ENCODE measurements around the gene UBA3.

The UBA3 gene

DNA sequence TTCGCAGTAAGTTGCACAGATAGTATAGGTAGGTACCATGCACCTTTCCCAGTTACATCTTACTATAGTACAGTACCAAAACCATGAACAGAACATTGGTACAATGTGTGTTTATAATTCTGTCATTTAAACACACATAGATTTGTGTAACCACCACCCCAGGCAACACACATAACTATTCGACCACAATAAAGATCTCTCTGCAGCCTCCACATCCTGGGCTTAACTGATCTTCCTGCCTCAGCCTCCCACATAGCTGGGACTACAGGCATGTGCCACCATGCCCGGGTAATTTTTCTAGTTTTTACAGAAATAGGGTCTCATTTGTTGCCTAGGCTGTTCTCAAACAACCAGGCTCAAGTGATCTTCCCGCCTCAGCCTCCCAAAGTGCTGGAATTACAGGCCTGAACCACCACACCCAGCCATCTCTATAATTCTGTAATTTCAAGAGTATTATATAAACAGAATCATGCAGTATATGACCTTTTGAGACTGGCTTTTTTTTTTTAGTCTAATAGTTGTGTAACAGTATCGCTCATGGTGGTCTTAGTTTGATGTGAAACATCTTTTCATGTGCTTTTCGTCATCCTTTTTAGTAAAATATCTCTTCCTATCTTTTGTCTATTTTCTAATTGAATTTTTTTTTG lies 14.7 kb downstream of the UBA3 start:
- DNase-seq, result no peak

DNA sequence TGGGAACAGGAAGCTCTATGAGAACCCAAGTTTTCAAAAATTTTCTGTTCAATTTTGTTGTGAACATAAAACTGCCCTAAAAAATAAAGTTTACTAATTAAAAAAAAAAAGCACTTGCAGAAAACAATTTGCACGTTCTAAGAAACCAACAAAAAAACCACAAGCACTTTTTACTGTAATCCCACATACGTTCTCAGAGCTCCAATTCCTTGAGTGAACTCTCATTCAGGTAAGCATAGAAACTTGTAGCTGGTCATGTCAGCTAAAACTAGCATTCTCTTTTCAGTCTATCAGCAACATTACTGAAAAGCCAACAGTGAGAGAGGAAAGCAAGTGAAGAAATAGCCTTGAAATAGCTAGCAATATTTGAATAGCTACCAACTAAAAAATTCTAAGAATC lies 16.5 kb downstream of the UBA3 start:
- no peak for DNase-seq

DNA sequence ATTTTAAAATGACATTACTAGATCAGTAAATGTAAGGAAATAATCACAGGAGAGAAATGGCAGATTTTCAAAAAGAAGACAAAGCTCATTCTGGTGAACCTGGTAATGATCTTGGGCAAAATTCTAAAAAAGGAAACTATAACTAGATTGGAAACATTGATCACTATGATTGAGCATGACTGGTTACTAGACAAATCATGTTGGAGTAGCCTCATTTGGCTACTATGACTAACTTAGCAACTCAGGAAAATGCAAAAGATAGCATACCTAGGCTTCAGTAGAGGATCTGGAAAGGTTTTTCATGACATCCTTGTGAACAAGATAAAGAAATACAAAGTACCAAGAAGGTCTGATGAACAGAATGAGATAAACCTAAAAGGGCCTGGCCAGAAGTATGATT lies 20.5 kb downstream of the UBA3 start:
- DNase-seq, result no peak

DNA sequence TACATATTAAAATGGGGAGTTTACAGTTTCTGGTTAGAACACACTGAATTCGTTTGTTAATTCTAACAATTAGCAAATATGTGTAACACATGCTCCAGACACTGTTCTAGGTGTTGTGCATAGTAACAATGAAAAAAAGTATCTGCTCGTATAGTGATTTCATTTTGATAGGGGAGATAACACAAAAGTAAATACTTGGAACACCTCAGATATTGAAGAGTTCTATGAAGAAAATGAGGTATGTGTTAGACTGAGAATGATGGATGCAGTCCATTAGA lies 21.3 kb downstream of the UBA3 start:
- DNase-seq, result no peak

DNA sequence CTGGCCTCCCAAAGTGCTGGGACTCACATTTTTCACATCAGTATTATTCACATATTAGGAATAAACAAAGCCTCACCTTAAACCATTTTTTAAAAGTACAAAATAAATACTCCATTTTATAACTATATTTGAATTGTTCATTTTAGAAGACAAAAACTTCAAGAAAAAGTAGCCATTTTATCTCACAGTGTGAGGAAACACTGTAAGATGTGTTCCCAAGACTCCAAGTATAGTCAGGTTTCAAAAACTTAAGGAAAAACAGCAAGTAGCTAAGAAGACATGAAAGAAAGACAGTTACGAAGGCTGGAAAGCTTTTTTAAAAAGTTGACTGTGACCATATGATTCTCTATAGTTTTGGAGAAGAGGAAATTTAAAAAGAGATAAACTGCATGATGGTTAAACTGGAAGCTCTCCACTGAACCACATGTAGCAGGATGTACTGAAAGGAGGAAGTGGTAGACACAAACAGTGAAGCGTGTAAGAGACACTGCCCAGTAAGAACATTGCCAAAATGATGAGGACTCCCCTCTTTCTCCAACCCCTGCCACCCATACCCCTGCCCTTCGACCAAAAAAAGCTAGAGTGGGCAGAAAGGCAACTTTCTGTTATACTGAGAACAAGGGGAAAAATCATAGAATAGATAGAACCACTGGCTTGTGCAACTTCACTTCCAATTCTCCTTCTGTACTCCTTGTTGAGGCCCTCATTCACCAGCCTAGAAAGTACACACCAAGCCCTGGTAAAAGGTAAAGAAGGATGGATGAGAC lies 21.8 kb downstream of the UBA3 start:
- DNase-seq, result no peak

DNA sequence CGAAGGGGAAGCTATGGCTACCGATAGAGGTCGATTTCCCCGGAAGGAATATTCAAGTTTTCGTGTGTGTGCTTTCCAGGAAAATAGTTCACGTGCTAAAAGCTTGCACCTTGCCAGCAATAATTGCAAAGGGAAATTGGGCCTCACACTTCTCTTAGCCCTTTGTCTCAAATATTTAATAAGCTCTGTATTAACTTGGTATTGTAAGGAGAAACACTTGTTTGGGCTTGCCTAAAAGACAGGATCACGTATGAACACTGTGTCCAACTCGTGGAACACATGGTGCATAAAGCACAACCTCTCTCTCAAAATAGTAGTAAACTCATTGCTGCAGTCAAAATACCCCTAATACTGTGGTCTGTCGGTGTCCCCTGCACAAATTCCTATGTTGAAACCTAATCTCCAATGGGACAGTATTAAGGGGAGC lies 27.7 kb downstream of the UBA3 start:
- no peak for DNase-seq

DNA sequence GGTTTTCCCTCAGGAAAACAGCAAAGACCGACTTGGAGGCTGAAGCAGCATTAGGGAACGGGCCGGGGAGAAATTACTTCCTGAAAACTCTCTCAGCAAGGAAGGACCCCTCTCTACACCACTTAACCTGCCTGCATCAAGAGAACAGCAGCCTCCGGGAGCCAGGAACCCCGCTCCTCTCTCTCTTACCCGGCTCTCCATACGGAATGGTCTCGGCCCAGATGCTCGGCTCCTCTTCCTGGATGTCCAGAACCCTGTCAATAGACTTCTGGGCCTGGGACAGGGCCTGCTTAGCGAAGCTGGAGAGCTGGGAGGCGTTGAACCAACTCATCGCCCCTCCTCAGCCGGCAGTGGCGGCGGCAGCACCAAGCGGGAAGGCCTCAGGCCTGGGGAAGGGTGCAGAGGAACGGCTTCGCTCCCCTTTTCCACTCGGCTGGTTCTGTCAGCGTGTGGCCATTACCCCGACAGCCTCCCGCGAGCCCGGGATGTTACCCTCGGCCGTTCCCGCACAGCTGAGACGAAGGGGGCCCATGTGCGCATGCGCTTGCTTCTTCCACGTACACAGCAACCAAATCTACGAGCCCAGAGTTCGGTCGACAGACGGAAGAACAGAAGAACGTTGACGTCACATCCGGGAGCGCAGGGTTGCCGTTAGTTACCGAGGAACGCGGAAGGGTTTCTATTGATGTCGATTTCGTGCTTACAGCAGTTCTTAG lies 28.3 kb downstream of the UBA3 start, which contains the start of gene TMF1:
Gene TMF1 (minus strand): TSS at position 578 of the 716 bp plus-strand sequence. CDS start 247 bp downstream, at position 331.
- no peak for DNase-seq

DNA sequence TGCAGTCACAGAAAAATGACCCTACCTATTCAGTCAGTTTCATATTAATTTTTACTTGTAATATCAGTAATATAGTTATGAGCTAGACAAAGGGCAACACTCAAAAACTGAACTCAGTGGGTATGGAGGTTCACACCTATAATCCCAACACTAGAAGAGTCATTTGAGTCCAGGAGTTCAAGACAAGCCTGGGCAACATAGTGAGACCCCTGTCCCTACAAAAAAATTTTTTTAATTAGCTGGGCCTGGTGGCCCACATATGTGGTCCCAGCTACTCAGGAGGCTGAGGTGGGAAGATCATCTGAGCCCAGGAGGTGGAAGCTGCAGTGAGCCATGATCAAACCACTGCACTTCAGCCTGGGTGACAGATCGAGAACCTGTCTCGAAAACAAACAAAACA lies 31.2 kb downstream of the UBA3 start:
- DNase-seq, result no peak

DNA sequence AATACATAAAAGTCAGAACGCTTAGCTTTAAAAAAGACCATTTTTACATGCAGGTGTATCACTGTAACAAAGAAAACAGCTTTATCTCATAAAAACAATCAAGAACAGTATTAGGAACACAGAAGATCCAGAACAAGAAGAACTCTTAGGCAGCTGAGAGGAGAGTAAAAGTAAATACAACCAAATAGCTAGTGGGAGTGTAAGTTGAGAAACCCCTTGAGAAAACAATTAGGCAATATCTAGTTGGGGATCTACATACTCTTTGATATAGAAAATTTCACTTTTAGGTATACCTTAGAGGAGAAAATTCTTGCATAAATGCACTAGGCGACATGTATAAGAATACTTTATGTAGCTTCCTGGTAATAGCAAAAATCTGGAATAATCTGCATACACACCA lies 35.6 kb downstream of the UBA3 start:
- no peak for DNase-seq

DNA sequence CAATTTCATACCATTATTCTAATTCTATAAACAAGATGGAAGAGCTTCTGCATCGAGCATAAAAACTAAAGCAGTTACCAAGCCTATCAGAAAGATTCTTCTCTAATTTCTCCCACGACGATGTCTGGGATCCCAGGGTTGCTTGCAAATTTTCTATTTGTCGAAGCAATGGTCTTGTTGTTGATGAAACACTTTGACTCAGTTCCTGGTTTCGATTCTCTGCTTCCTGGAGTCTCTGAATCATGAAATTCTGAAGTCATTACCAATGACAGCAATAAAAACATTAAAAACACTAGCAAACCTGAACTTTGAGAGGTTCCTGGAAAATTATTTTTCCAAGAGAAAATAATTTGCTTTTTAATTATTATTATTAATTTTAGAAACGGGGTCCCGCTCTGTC lies 46.7 kb downstream of the UBA3 start:
- no peak for DNase-seq

DNA sequence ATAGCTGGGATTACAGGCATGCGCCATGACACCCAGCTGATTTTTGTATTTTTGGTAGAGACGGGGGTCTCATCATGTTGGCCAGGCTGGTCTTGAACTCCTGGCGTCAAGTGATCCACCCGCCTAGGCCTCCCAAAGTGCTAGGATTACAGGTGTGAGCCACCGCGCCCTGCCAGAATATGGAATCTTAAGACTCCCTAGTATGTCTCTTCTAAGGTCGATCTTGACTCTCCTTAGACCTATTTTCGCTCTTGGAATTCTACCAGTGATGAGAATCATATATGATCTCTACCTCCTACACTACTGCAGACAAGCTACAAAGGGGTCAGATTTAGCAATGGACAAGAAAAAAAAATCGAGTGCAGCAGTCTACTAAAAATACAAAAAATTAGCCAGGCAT lies 47.4 kb downstream of the UBA3 start:
- DNase-seq, result no peak

DNA sequence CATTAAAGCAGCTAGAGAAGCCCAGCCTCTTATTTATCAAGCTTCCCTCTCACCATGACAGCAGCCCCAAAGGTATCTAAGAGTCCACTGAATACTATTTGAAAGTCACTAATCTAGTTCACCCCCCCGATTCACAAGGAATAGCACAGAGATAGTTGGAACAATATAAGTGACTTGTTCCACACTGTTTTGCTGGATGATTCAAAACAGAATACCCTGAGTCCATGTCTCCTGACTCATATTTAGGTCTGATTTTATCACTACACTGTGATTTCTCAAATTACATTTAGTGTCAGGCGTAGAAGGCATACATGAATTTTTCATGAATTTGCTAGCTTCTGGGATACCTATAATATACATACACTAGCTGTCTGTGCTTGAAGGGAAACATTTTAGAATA lies 48.0 kb downstream of the UBA3 start:
- no peak for DNase-seq

DNA sequence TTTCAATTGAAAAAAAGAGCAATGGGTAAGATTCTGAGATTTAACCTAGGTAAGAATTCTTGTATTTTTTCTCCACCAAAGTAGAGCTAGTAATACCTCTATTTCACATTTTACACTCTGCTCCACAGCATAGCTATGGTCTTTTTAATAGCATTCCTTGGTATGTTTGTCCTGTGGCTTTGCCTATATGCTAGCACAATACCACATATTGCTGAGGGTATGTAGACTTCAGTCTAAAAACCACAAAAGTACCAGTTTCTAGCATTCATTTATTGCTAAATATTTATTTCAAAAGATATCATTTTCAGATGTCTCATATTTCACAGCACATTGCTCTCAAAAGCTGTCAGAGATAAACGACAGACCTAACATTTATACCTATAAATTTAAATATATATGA lies 48.5 kb downstream of the UBA3 start:
- no peak for DNase-seq

DNA sequence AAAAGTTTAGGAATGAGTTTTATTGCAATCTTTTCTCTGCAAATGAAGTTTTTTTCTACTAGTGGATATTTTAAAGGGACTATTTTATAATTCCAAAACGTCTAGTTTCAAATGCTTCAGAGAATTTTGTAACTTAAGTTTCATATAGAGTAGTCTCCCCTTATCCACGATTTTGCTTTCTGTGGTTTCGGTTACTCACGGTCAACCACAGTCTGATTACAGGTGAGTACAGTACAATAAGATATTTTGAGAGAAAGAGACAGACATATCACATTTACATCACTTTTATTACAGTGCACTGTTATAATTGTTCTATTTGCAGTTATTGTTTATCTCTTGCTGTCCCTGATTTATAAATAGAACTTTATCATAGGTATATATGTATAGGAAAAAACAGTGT lies 59.3 kb downstream of the UBA3 start:
- no peak for DNase-seq

DNA sequence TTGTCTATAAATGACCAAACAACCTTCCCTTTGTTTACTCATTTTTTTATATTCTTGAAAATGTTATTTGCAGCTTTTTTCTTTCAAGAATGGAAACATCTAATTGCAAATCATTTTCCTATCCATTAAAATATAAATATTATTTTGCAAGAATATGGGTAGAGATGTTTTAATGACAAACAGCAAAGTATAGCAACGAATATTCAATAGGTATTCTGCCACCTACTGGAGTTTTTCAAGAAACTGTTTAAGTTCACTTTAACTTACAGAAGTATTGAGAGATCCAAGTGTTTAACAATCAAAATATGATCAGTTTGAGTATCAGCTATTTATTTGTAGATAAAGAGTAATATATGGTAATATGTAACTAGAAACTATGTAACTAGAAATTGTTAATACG lies 59.7 kb downstream of the UBA3 start:
- DNase-seq, result no peak

DNA sequence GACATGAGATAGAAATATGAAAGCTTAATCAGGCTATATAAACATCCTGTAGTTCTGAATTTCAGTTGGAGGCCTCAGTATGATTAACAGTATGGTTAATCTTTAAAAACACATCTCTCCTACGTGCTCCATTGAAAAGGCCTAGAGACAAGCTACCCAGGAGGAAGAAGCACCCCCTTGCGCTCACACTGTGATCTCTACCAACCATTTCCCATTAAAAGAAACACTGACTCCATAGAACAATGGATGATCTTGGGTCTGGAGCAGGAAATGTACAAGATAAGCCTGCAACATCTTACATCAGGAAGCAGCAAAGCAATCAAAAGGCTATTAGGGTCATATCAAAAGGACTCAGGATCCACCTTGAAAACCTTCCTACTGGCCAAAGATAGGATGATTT lies 63.3 kb downstream of the UBA3 start:
- no peak for DNase-seq

DNA sequence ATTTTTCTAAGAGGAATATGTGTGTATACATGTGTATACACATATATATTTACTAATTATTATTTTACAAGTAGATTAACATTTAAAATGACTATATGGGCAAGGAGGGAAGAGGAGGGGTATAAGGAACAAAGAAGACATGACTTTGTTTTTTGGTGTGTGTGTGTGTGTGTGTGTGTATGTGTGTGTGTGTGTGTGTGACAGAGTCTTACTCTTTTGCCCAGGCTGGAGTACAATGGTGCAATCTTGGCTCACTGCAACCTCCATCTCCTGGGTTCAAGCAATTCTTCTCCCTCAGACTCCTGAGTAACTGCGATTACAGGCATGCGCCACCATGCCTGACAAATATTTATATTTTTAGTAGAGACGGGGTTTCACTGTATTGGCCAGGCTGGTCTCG lies 64.1 kb downstream of the UBA3 start:
- no peak for DNase-seq

DNA sequence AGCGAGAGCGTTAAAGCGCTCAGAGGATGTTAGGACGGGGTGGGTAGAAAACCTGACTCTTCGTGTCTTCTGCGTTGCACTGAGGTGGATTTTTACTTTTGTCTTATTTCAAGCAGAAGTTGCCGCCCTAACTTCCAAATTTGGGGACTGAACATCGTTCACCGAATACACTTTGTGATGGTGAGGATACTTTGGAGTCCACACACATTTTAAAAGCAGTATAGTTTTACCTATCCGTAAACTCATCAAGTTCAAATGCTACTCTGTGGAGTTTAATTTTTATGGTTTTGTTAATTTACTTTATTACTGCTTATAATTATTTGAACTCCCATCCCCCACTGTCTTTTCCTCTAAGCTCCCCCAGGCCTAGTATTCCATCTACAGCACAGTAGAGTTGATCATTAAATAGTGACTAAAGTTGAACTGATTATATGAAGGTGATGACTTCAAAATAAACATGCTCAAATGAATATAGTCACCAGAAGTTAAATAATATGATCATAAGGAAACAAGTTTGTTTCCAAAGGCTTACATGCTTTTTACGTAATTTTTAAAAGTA lies 66.1 kb downstream of the UBA3 start:
- DNase-seq, result no peak

DNA sequence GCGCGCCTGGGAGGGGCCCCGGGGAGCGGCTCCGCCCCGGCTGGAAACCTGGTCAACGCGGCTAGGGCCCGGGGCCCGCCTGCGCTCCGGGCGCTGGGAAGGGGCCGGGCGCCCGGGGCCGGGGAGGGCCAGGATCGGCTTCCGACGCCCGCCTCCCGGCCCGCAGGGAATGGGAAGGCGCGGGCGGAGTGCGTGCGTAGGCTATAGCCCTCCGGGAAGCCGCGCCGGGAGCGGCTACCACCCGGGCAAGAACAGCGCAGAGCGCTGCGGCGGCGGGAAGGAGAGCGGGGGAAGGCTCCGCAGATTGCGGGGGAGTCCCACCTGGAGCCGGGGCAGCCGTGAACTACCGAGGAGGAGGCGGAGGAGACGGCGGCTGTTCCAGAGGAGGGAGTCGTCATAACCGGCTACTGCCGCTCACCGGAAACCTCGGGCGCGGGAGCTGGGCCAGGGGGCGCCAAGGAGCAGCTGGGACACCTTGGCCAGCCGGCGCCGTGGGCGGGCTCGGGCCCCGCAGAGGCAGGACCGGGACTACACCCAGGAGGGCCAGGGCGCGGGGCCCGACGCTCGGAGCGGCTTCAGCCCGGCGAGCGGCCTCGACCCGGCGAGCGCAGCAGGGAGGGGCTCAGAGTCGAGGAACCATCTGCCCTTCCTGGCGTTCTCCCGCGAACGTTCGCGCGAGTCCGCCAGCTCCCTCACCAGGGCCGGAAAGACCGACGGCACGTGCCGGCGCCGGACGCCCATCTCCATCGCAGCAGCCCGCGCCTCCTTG lies 66.7 kb downstream of the UBA3 start, which contains the start of gene EOGT:
Gene EOGT (minus strand): TSS at position 432 of the 769 bp plus-strand sequence. CDS start 3,838 bp downstream, outside the sequence.
- peak; percentile 25 for DNase-seq

DNA sequence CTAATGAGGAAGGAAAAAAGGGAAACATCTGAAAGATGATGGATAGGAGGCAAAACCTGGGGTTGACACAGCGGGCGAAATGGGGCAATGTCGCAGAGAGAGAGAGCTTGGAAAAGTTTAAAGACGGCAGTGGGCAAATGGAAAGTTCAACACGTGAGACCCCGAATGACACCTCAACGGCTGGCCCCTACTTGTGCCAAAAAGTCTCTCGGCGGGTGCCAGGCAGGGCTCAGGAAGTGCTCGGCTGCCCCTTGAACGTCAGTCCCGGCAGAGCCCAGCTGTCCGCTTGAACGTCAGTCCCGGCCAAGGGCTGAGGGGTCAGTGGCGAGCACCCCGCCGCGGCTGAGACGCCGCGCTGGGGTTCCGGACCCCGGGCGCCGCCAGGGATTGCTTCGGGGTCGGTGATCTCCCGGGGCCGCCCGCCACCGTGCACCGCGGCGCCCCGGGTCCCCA lies 67.3 kb downstream of the UBA3 start:
- DNase-seq, result no peak

DNA sequence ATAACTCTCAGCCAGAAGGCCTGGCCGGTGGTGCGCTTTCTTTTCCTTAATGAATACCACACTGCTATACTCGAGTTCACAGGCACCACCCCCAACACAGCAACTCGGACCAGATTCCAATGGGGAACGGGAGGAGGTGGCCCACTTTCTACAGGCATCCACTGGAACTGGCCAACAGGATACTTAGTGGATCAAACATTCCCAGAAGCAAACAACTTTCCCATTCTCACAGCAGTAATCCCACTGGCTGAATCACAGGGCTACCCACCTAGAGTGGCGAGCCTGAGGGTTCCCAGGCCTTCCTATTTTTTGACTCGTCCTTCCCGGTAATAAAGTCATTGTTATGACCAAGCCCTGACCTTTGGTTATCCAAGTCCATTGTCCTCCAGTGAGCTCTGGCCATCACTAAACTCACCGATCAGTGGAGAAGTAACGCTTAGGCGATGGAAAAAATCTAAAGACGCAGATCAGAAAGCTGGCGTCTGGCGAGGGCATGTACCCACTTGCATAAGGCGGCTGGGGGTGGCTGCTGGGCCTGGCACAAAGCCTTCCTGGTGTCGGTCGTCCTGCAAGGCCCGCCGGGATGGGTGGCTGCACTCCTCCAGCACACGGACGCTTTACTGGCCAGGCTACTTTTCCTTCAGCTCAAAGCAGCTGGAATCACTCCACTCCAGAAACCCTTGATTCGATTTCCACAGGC lies 67.9 kb downstream of the UBA3 start:
- DNase-seq, result no peak

DNA sequence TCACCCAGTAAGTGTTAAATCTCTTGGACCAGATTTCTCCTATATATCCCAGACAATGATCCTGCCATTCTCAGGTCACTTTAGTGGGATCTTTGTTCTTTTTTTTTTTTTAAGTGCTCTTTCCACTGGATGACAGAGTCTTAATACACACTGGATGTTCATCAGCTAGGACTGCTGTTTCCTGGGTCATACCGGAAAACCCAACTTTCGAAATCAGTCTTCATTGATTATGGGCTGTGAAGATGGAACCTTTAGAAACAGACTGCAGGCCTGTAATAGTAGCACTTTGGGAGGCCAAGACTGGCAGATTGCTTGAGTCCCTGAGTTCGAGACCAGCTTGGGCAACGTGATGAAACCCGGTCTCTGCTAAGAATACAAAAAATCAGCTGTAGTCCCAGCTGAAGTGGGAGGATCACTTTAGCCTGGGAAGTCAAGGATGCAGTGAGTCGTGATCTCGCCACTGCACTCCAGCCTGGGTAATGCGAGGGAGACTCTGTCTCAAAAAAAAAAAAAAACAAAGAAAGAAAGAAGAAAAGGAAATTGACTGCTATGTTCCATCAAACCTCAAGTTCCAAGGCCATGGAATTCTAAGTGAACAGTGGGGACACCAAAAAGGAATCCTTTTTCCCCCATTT lies 69.0 kb downstream of the UBA3 start:
- DNase-seq, result no peak
